HuH-7.5 (cell line): Measurements from ENCODE around the gene PBX3.
A peak's percentile ranks its signal among the peaks of the same experiment; 100 is the strongest.
"Not testable (repeated sequence)": the region's sequence is repeated elsewhere in the genome, so short reads cannot be mapped to it uniquely, and the experiment has no call there.

Source experiments
- DNase-seq: peaks from one replicate; pipeline ENCODE4 v3.0.0; 2011; ENCODE audit warnings: low spot score

The PBX3 gene

DNA sequence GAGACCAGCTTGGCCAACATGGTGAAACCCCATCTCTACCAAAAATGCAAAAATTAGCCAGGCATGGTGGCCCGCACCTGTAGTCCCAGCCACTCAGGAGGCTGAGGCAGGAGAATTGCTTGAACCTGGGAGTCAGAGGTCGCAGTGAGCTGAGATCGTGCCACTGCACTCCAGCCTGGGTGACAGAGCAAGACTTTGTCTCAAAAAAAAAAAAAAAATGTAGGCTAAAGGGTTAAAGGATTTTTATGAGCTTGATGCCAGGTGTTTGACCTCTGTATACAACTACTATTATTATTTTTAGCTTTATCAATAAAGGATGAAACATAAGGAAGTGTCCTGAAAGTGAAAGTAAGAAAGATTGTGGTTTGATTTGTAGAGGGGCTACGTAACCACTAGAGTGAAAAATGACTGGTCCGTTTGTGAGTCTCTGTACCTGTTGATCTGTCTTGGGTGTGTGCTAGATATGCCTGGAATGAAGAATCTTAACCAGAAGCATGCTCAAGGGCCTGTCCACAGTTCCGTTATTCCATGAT lies 76.8 kb downstream of the PBX3 start:
- DNase-seq = not testable (repeated sequence)

DNA sequence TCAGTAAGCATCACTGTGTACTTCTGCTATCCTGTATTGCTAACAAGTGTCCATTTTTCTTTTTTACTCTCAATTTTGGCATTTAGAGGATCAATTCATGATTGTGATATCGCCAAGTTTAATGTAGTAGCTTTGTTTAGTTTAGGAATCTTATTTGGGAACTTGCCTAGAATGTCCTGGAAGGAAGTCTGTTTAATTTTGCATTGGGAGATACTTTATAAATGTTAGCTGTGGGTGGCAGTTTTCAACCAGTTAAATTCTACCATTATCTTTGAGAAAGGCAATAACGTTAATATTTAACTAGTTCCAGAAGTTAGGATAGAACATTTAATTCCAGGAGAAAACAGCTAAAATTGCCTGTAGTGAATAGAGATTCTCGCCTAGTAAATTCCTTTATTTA lies 78.6 kb downstream of the PBX3 start:
- DNase-seq = no peak

DNA sequence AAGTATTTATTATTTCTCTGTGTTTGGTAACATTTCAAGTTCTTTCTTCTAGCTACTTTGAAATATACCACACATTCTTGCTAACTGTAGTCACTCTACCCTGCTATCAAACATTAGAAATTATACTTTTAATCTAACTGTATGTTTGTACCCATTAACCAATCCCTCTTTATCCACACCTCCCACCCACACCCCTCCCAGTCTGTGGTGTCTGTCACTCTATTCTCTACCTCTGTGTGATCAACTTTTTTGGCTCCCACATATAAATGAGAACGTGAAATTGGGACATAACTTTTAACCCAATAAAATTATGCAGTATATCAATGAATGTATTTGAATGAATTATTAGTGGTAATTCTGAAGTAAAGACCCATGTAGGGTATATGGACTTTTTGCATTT lies 79.7 kb downstream of the PBX3 start:
- no peak for DNase-seq

DNA sequence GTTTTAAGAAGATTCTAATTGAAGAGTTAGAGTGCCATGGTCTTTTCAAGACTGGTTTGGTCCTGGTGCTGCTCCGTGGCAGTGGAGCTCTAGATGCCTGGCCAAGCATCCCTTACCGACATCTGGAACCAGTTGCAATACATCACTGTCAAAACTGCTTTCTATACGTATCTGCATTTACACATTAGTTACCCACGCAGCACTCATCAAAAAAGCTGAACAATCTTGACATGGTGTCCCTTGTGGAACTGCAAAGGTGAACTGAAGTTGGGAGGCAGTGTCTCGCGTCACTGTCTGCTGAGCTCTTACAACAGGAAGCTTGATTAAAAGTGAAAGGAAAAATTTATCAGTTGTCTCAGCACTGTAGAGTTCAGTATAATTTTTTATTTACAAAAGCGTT lies 82.6 kb downstream of the PBX3 start:
- no peak for DNase-seq

DNA sequence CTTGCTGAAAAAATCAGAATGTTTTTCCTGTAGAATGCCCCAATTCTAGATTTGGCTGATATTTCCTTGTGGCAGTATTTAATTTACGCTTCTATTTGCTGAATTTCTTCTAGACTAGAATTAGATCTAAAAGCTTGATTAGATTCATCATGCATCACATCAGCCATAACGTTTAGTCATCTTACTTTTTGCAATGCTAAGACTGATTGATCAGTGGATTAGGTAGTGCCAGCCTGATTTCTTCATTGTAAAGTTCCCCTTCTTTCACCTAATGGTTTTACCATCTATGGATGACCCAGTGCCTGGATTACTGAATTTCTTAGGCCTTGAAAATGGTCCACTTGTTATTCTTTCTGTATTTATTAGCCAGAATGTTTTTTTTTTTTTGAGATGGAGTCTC lies 83.9 kb downstream of the PBX3 start:
- no peak for DNase-seq

DNA sequence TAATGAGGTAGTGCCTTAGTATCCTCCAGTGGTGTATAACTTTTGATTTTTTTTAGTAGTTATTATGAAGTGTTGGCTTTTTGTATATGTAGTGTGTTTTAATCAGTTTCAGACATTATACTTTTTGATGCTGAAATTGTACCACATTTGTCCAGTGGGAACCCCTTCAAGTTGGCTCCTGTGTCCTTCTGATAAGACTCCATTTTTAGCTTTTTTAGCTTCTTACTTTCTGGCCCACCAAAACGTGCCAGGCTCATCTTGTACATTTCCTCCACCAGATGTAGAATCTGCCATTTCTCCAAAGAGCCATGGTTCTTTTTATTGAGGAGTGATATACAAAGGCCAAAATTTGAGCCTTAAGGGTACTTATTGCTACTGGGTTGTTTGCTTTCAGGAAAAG lies 84.4 kb downstream of the PBX3 start:
- DNase-seq = no peak

DNA sequence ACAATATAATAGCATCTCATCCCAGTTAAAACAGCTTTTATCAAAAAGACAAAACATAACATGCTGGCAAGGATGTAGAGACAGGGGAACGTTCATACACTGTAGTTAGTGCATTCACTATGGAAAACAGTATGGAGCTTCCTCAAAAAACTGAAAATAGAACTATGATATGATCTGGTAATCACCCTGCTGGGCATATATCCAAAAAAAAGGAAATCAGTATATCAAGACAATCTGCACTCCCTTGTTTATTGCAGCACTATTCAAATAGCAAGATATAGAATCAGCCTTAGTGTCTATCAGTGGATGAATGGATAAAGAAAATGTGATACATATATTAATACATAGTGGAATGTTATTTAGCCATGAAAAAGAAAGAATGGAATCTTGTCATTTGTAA lies 88.5 kb downstream of the PBX3 start:
- no peak for DNase-seq

DNA sequence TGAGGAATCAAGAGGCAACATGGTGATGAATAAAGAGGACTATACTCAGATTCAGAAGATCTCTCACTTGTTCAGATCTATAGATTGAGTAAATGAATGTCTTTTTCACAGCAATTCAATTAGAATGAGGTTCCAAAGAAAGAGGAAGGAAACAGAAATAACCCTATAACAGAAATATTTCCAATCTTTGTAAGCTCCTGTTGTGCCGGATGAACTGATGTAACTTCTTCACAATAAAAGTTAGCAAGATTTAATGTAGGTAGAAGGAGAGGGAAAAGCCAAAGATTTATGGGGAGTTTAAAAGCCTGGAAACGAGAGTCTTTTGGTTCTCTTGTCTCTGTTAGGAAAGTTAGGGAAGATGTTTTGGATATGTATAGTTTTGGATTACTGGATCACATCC lies 92.1 kb downstream of the PBX3 start:
- DNase-seq = no peak

DNA sequence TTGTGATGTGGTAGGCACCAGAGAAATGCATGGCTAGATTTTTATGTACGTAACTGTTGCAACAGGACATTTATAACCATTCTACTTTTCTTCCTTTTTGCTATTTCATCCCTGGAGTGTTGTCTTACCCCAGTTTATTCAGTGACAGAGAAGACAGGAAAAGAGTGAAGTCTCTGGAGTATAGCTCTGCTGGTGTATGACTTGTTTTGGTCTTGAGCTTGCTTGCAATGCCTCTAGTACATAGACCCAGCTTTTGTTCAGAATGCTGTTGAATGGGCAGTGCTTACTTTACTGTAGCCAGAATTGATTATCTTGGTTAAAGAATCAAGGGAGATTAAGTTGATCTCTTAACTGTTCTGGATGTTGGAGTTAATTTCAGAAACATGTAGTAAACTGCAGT lies 94.3 kb downstream of the PBX3 start:
- DNase-seq = no peak

DNA sequence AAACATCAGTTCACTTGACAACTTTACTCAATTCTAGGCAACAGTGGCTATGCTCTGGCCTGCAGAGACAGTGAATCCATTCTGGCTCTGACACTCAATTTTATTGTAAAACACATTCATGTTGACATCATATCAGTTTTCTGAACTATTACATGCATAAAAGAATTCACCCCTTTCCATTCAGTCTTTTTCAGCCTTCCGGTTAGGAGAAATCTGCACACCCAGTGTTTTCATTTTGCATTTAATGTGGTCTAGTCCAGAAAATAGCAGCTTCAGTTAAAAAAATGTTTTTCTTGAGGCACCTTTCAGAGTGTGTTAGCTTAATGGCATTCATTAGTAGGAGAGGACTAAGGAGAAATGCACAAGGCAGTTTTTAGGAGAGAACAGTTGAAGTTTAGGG lies 95.1 kb downstream of the PBX3 start:
- DNase-seq = no peak

DNA sequence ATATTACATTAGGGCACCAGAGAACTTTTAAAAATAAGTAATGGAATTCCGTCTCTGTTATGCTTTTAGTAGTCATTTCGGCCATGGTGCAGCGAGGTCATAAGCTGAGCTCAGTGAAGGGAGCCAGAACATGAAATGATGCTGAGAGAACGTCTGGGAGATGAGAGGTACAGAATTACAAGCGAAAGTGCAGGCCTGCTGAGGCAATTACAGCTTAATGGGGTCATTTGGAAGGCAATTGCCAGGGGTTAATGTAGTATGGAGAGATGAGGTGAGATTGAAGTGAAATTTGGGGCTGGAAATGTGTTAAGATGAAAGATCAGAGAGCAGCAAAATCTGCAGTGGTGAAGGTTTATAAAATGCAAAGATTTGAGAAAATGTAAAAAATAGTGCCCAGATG lies 96.5 kb downstream of the PBX3 start:
- DNase-seq = no peak

DNA sequence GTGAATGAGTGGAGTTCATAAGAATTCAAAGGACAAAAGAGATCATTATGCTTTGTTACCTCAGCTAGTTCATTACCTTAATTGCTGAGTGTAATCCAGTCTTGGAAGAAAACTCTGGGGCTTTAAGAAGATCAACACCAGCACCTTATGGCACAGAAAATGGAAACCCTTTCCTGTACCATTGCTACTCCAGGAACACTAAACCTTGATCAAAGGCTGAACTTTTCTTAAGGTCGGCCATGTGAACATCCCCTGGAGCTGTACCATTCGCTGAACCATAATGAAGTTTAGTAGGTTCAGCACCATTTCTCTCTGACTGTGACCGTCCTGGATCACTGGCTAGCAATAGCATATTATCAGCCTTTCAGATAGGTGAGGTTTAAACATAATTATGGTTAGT lies 97.4 kb downstream of the PBX3 start:
- no peak for DNase-seq

DNA sequence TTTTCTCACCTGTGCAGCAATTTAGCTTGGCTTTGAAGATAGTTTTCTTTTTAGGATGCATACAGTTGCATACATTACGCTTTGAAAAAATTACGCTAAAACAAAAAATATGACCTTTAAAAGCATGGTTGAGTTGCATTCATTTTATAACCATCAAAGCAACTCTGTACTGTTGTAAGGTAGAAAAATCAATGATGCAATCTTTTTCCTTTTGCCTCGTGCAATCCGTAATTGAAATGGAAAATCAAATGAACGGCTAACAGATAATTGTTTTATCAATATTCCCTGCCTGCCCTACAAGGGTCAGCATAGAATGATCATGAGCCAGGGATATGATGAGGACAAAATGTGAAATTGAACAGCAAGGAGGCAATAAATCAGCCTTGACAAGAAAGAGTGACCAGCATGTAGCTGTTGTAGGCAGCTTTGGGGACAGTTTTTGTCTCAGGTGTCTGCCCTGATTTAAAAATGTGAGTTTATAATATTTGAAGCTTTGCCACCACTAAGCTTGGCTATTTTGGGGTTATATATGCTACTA lies 98.2 kb downstream of the PBX3 start:
- no peak for DNase-seq

DNA sequence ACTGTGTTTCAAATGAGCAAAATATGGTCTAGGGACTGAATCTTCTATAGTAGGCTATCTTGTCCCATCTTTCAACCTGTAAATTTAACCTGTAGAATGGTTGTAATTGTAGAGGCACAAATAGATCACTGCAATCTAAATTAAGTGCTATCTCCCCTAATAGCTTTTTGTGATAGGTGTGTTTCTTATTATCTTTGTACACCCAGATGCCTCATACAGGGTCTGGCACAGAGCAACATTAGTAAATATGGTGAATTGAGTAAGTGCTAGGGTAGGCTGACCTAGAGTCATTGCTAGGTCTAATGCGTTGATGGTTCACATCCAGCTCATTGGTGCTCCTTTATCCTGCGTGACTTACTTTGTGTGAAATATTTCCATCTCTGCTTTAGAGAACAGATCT lies 100.6 kb downstream of the PBX3 start:
- no peak for DNase-seq

DNA sequence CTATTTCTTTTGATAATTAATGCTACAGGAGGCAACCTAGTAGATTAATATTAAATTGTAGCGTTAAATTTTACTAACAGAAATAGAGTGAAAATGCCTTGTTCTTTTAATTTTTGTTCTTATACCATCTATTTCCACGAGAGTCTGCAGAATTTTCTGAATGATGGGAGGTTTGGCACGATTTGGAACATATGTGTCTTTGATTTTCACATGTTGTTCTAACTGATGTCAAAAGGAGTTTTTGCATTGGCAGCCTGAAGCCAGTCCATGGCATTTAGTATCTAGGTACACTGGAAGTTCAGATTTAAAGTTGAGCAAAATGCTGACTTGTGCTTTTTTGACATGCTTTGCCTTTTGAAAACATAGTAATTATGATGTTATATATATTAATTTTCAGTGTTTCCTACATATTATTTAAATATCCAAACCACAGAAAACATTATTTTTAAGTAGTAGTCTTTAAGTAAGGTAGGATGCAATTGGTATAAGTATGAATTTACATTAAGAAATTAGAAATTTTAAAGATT lies 103.0 kb downstream of the PBX3 start:
- DNase-seq = no peak

DNA sequence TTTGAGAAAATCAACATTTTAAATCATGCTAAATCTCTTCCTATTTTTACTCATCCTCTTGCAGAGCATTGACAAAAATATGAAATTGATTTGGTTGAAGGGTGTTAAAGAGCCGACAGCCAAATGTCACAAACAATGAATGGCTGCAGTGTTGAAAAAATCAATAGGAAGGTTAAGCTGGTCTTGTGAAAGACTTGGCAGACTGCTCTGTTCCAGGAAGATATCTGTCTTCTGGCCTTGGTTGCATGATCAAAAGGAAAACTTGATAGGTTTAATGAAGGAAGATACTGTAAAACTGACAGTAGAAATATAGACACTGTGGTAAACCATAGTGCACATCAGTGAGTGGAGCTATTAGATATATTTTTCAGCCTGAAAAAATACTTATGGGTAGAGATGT lies 103.6 kb downstream of the PBX3 start:
- peak; percentile 2 for DNase-seq

DNA sequence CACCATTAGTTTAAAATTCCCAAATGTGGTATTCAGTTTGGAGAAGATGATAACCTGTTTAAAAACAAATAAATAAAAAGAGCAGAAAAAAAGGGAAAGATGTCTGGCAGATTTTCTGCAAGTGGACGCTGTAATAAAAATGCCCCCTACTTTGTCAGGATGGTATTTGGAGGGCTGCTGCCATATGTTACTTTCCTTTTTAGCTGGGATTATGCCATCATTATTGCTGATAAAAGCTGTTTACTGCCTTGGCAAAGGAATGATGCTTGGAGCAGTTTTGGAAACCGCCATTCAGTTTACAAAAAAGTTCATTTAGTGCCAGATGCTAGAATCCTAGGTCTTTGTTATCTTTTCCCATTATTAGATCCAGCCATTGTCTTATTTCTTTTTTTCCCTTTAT lies 104.8 kb downstream of the PBX3 start:
- no peak for DNase-seq

DNA sequence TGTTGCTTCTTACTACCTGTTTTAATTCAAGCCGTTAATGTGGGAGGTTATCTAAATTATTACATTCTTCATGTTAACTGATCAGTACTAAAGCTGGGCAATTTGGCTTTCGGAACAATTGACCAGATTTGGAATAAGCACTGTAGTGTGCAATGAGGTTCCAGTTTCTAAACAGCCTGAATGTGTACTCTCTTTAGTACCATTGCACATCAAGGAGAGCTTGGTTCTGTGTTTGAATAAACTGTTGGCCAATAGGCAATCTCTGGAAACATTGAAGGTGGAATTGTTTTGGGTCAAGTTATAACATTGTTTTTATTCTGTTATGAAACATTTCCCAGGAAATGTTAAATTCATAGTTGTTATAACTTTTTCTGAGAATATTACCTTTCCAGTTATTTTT lies 105.2 kb downstream of the PBX3 start:
- DNase-seq = no peak

DNA sequence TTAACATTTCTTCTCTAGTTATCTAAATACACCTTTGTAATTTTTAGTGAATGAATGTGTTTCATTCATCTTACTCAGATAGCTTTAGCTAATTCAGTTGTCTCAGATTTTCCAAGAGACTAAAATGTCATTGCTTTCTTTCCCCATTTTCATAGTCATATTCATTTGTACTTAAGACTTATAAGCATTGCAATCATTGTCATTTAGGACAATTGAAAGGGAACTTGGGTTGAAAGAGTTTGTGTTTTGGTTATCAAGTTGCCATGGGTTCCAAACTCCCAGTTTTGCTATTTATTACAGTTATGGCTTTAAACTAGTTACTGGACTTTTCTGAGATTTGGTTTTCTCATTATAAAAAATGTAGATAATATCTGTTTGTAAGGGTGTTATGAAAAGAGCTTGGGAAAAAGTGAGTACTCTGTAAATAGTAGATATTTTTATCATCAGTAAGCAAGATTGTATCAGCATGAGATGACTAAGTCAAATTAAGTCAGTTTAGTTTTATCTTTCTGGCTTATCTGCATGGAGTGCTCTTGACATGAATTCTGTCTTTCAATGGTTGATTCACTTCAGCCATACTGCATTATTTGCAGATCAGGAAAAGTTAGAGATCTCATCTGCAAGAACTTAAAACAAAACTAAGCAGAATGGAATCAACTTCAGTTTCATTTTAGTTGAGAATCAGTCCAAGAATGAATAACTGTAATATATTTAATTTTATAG lies 107.5 kb downstream of the PBX3 start:
- DNase-seq = no peak

DNA sequence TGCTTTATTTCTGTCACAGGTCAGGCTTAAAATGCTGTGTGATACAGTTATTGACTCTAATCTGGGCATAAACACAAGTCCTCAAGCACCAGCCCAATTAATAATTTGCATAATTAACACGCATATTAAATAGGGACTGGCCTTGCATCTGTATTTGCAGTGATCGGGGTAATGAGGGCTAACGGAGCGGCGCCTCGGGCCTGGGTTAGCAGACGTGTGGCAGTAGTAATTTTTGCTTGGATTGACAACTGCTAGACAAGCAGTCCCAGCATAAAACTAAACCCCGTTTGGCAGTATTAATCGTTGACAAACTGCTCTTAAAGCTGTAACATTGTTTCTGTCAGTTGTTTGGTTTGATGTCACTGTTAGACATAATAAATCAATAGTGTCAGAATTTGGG lies 109.2 kb downstream of the PBX3 start:
- no peak for DNase-seq

DNA sequence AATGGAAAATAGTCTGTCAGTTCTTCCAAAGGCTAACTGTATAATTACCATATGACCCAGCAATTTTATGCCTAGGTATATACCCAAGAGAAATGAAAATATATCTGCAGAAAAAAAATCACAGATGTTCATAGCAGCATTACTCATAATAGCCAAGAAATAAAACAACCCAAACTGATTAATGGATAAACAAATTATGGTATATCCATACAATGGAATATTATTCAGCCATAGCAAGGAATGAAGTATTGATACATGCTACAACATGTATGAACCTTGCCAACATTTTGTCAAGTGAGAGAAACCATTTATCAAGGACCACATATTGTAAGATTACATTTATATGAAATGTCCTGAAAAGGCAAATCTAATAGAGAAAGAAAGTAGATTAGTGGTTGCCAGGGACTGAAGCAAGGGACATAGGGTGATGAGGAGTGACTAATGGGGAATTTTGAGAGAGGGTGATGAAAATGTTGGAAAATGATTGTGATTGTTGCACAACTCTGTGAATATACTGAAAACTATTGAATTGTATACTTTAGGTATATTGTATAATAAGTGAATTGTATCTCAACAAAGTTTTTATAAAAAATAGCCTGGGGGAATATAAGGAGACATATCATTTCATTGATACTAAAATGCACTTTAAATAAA lies 114.4 kb downstream of the PBX3 start:
- no peak for DNase-seq

DNA sequence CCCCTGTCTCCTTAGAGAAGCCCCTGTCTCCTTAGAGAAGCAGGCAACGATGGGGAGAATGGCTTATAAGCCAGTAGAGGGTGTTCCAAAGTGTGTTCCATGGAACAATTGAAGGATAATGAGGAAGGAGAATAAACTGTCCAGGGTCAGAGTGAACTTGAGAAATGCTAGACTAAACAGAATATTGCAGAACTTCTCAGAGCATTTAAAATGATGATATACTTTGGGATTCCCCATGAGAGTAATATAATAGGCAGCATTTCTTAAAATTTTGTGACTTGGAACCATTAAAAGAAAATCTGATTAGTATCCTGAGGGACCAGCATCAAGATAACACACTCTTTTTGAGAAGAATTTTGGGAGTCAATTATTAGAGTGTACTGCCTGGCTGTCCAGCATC lies 116.8 kb downstream of the PBX3 start:
- DNase-seq = no peak

DNA sequence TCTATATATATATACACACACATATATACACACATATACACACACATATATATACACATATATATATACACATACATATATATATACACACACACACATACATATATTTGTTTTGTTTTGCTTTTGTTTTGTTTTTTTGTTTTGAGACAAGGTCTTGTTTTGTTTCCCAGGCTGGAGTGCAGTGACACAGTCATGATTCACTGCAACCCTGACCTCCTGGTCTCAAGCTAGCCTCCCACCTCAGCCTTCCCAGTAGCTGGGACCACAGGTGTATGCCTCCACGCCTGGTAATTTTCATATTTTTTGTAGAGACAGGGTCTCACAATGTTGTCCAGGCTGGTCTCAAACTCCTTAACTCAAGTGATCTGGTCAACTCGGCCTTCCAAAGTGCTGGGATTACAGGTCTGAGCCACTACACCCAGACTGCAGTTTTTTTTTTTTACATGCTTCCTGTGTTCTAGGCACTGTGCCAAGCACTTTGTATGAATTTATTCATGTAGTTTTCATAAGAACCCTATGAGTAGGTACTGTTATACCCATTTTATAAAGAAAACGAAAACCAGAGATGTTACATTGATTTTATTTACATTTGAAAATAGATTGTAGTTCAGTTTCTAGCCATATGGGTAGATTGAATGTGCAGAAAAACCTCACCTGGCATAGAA lies 120.7 kb downstream of the PBX3 start:
- DNase-seq = no peak
